H1 (cell line): ENCODE data around the gene ZNF483. TPM values are rescaled to one million over a fixed set of nuclear protein-coding genes. Genes with fewer than 3 reads are reported as not detected.

Experiments used
- CTCF ChIA-PET: fragments of 300-600 bp; sonication (Branson Sonifier 250); formaldehyde crosslinking; loops from one replicate; lab custom pipeline; 2021; ENCODE audit not compliant: partially characterized antibody; lab: Charles Lee
- POLR2A ChIA-PET: fragments of 300-600 bp; sonication (Branson Sonifier 250); formaldehyde crosslinking; loops from one replicate; lab custom pipeline; 2021; ENCODE audit warnings: inconsistent platforms; ENCODE audit not compliant: partially characterized antibody; lab: Charles Lee
- DNase-seq, 2 experiments: peaks; one replicate each; pipeline versions ENCODE4 v3.0.0 to v3.0.0-alpha.2; 2010 to 2022; ENCODE audit warnings: low spot score in 2 of 2, low read depth in 1 of 2, mixed read lengths in 1 of 2
- FAIRE-seq: peaks from 2 replicates; lab custom pipeline; 2011; peaks lifted over from hg19 to GRCh38; lab: Jason Lieb, UNC
- H2AFZ ChIP-seq: 2 replicates; pipeline ENCODE4 v1.8.1; 2012; ENCODE audit warnings: low read length, inconsistent platforms
- H2AK5ac ChIP-seq: 2 replicates; pipeline ENCODE4 v1.6.1; 2013; ENCODE audit warnings: low read depth, low read length
- H2BK120ac ChIP-seq: replicated peaks from 2 replicates; pipeline ENCODE3; 2013; ENCODE audit warnings: low read depth, low read length, inconsistent platforms
- H2BK12ac ChIP-seq: 2 replicates; pipeline ENCODE4 v1.6.1; 2013; ENCODE audit warnings: low read depth, low read length
- H2BK15ac ChIP-seq: 2 replicates; pipeline ENCODE4 v1.6.1; 2013; ENCODE audit warnings: low read length
- H2BK20ac ChIP-seq: 2 replicates; pipeline ENCODE4 v1.6.1; 2013; ENCODE audit warnings: low read length
- H2BK5ac ChIP-seq: 2 replicates; pipeline ENCODE4 v1.6.1; 2013; ENCODE audit warnings: low read depth, low read length
- H3K14ac ChIP-seq: 2 replicates; pipeline ENCODE4 v1.6.1; 2013; ENCODE audit warnings: inconsistent platforms; ENCODE audit not compliant: insufficient read length
- H3K18ac ChIP-seq: 2 replicates; pipeline ENCODE4 v1.6.1; 2013; ENCODE audit warnings: low read length; ENCODE audit errors: extremely low read depth
- H3K23ac ChIP-seq: 2 replicates; pipeline ENCODE4 v1.6.1; 2013; ENCODE audit warnings: inconsistent platforms; ENCODE audit not compliant: insufficient read length
- H3K23me2 ChIP-seq: 2 replicates; pipeline ENCODE4 v1.6.1; 2013; ENCODE audit warnings: low read depth, low read length
- H3K27ac ChIP-seq: 2 replicates; pipeline ENCODE4 v1.6.1; 2011; ENCODE audit warnings: low read depth, low read length, inconsistent platforms
- H3K27me3 ChIP-seq, 4 experiments: replicated peaks in 1 of 4; 1 replicate in 1 of 4; 2 replicates in 3 of 4; pipeline versions ENCODE4 v1.6.1 to v1.8.1; 2011 to 2013; ENCODE audit warnings: low read length in 3 of 4, mild to moderate bottlenecking in 3 of 4, inconsistent platforms in 2 of 4, mixed read lengths in 2 of 4, moderate library complexity in 1 of 4; ENCODE audit not compliant: control insufficient read depth in 3 of 4, insufficient read depth in 3 of 4; ENCODE audit errors: extremely low read depth in 1 of 4
- H3K36me3 ChIP-seq, 4 experiments: 2 replicates each; pipeline versions ENCODE4 v1.6.1 to v1.8.1; 2011 to 2013; ENCODE audit warnings: mild to moderate bottlenecking in 4 of 4, low read length in 3 of 4, moderate library complexity in 2 of 4, control low read depth in 1 of 4, inconsistent platforms in 1 of 4; ENCODE audit not compliant: insufficient read depth in 4 of 4, control insufficient read depth in 2 of 4
- H3K4ac ChIP-seq: replicated peaks from 2 replicates; pipeline ENCODE3; 2013; ENCODE audit warnings: low read length, low read depth, mixed read lengths, inconsistent platforms; ENCODE audit not compliant: insufficient read length
- H3K4me1 ChIP-seq, 4 experiments: replicated peaks in 1 of 4; 1 replicate in 1 of 4; 2 replicates in 3 of 4; pipeline versions ENCODE4 v1.6.1 to v1.8.1; 2011 to 2013; ENCODE audit warnings: low read length in 3 of 4, inconsistent platforms in 2 of 4, mixed read lengths in 1 of 4; ENCODE audit not compliant: insufficient read depth in 4 of 4, control insufficient read depth in 3 of 4
- H3K4me2 ChIP-seq, 2 experiments: 2 replicates each; pipeline versions ENCODE4 v1.6.1 to v1.8.1; 2011 to 2013; ENCODE audit warnings: low read depth in 2 of 2, low read length in 2 of 2, control low read depth in 1 of 2, inconsistent platforms in 1 of 2, mild to moderate bottlenecking in 1 of 2; ENCODE audit not compliant: insufficient read depth in 1 of 2
- H3K4me3 ChIP-seq, 4 experiments: fragments of 200-600, 300-600 bp in 1 of 4; sonication (generic), shearing (Covaris generic), sonication (Bioruptor Twin) in 1 of 4; 2 replicates each; pipeline versions ENCODE4 v1.5.1 to v1.8.1; 2011 to 2016; ENCODE audit warnings: low read length in 4 of 4, low read depth in 3 of 4, control low read depth in 2 of 4, inconsistent platforms in 2 of 4, mild to moderate bottlenecking in 2 of 4, mixed read lengths in 1 of 4, moderate library complexity in 1 of 4; ENCODE audit not compliant: insufficient read depth in 2 of 4; ENCODE audit errors: extremely low read depth in 1 of 4
- H3K56ac ChIP-seq: replicated peaks from 2 replicates; pipeline ENCODE3; 2013; ENCODE audit warnings: low read depth, mild to moderate bottlenecking, mixed read lengths, low read length, inconsistent platforms; ENCODE audit not compliant: insufficient read length
- H3K79me1 ChIP-seq: 2 replicates; pipeline ENCODE4 v1.6.1; 2013; ENCODE audit warnings: low read depth, low read length, control low read depth
- H3K79me2 ChIP-seq, 2 experiments: 2 replicates each; pipeline versions ENCODE4 v1.6.1 to v1.8.1; 2012 to 2013; ENCODE audit warnings: low read length in 2 of 2, mild to moderate bottlenecking in 2 of 2, inconsistent platforms in 1 of 2; ENCODE audit not compliant: insufficient read depth in 2 of 2, control insufficient read depth in 1 of 2
- H3K9ac ChIP-seq, 4 experiments: replicated peaks in 1 of 4; 1 replicate in 1 of 4; 2 replicates in 3 of 4; pipeline versions ENCODE4 v1.6.1 to v1.8.1; 2011 to 2013; ENCODE audit warnings: low read depth in 3 of 4, low read length in 3 of 4, control low read depth in 2 of 4, mild to moderate bottlenecking in 2 of 4, moderate library complexity in 2 of 4, inconsistent platforms in 1 of 4; ENCODE audit errors: extremely low read depth in 1 of 4
- H3K9me3 ChIP-seq, 2 experiments: 2 replicates each; pipeline versions ENCODE4 v1.6.1 to v1.8.1; 2012 to 2013; ENCODE audit warnings: mild to moderate bottlenecking in 2 of 2, moderate library complexity in 2 of 2, control low read depth in 1 of 2, inconsistent platforms in 1 of 2, low read depth in 1 of 2, low read length in 1 of 2, mixed read lengths in 1 of 2; ENCODE audit not compliant: insufficient read depth in 2 of 2
- H4K20me1 ChIP-seq, 2 experiments: replicated peaks in 1 of 2; 2 replicates each; pipeline versions ENCODE3 to v1.8.1; 2011 to 2013; ENCODE audit warnings: inconsistent platforms in 2 of 2, low read length in 2 of 2, mild to moderate bottlenecking in 1 of 2; ENCODE audit not compliant: insufficient read depth in 2 of 2, control insufficient read depth in 1 of 2
- H4K5ac ChIP-seq: 2 replicates; pipeline ENCODE4 v1.6.1; 2013; ENCODE audit warnings: low read length, low read depth, mixed read lengths, inconsistent platforms; ENCODE audit not compliant: insufficient read length
- H4K8ac ChIP-seq: 2 replicates; pipeline ENCODE4 v1.8.0; 2013; ENCODE audit warnings: mild to moderate bottlenecking, moderate library complexity, low read length, inconsistent platforms; ENCODE audit not compliant: insufficient read depth; ENCODE audit errors: extremely low read depth
- H4K91ac ChIP-seq: replicated peaks from 2 replicates; pipeline ENCODE3; 2013; ENCODE audit warnings: low read length, mixed read lengths, inconsistent platforms; ENCODE audit not compliant: insufficient read length
- CBX5 ChIP-seq: fragments of 300-800, 300-1000 bp; sonication (generic); IDR thresholded peaks from 2 replicates; pipeline ENCODE4 v1.7.1; 2016; ENCODE audit warnings: antibody characterized with exemption, low read length, low read depth
- CEBPB ChIP-seq: IDR thresholded peaks from 2 replicates; pipeline ENCODE4 v1.6.1; 2012; ENCODE audit warnings: low read depth, low read length
- CREB1 ChIP-seq: IDR thresholded peaks from 2 replicates; pipeline ENCODE4 v1.6.1; 2012; ENCODE audit warnings: inconsistent platforms
- CTBP2 ChIP-seq: IDR thresholded peaks from 2 replicates; pipeline ENCODE4 v1.7.0; 2011; ENCODE audit warnings: borderline replicate concordance, mild to moderate bottlenecking, moderate library complexity, mixed read lengths, low read length; ENCODE audit not compliant: insufficient read depth, insufficient read length
- EGR1 ChIP-seq: IDR thresholded peaks from 2 replicates; pipeline ENCODE4 v1.6.1; 2011; ENCODE audit warnings: low read depth, low read length, borderline replicate concordance
- EP300 ChIP-seq, 2 experiments: IDR thresholded peaks; 1 replicate in 1 of 2; 2 replicates in 1 of 2; pipeline ENCODE4 v1.6.1; 2011 to 2012; ENCODE audit warnings: low read depth in 2 of 2, low read length in 2 of 2, mild to moderate bottlenecking in 2 of 2, borderline replicate concordance in 1 of 2, inconsistent platforms in 1 of 2, moderate library complexity in 1 of 2
- EZH2 ChIP-seq: fragments of 200-600 bp; sonication (generic); IDR thresholded peaks from 2 replicates; pipeline ENCODE4 v1.7.1; 2012; ENCODE audit warnings: low read depth, mild to moderate bottlenecking, moderate library complexity, low read length, inconsistent platforms; ENCODE audit not compliant: severe bottlenecking
- GABPA ChIP-seq: IDR thresholded peaks from 2 replicates; pipeline ENCODE4 v1.6.1; 2011; ENCODE audit warnings: mild to moderate bottlenecking, low read length, moderate library complexity, borderline replicate concordance; ENCODE audit not compliant: insufficient read depth
- GTF2F1 ChIP-seq: IDR thresholded peaks from 2 replicates; pipeline ENCODE4 v1.6.1; 2012; ENCODE audit warnings: low read depth, low read length, improper control_type of control experiment, borderline replicate concordance
- HDAC6 ChIP-seq: IDR thresholded peaks from one replicate; pipeline ENCODE4 v1.7.1; 2012; ENCODE audit warnings: low read depth, mild to moderate bottlenecking, inconsistent platforms, low read length, moderate library complexity
- MAFK ChIP-seq: IDR thresholded peaks from 2 replicates; pipeline ENCODE4 v1.6.1; 2012; ENCODE audit warnings: low read depth, mild to moderate bottlenecking, improper control_type of control experiment, low read length
- PHF8 ChIP-seq: fragments of 200-600 bp; sonication (generic); conservative IDR thresholded peaks from 2 replicates; pipeline ENCODE4 v1.7.1; 2012; ENCODE audit warnings: low read depth, mild to moderate bottlenecking, inconsistent platforms, low read length, moderate library complexity
- RXRA ChIP-seq: IDR thresholded peaks from 2 replicates; pipeline ENCODE4 v1.6.1; 2011; ENCODE audit warnings: low read depth, mild to moderate bottlenecking, low read length, moderate library complexity; ENCODE audit not compliant: insufficient read depth
- SP2 ChIP-seq: IDR thresholded peaks from 2 replicates; pipeline ENCODE4 v1.6.1; 2012; ENCODE audit warnings: mild to moderate bottlenecking, low read length, inconsistent platforms
- WGBS, 2 experiments: shearing (Covaris generic) in 1 of 2; methylation state at CpG; one replicate each; pipeline versions ENCODE4 v1.1.6 to v1.1.7; 2013 to 2015; ENCODE audit warnings: low lambda C conversion rate in 2 of 2, mixed read lengths in 2 of 2, inconsistent platforms in 1 of 2, low coverage in 1 of 2, missing lambda C conversion rate in 1 of 2; ENCODE audit not compliant: insufficient replicate concordance in 2 of 2, insufficient coverage in 1 of 2, insufficient read length in 1 of 2; ENCODE audit errors: extremely low coverage in 1 of 2, missing lambda C conversion rate in 1 of 2; 5-methylcytosine and 5-hydroxymethylcytosine counted together
- polyA plus RNA-seq, 7 experiments: library from polyadenylated mRNA; depleted of rRNA in 3 of 7; stranded (reverse) in 5 of 7; unstranded in 2 of 7; fragments of >200 nt in 5 of 7; fragments of 200-250 nt in 2 of 7; gene quantifications; 1 replicate in 5 of 7; 2 replicates in 1 of 7; 4 replicates in 1 of 7; pipeline versions ENCODE4 v1.2.1 to v1.2.3, GENCODE V29; 2011 to 2013; ENCODE audit warnings: missing spikeins in 2 of 7, mixed read lengths in 2 of 7
- total RNA-seq: library from RNA; stranded (reverse); fragmentation: NEBNext Ultra II Directional; extraction: Animal tissue kit (Norgen Biotek cat#: 25700); gene quantifications from 2 replicates; pipeline ENCODE4 v1.2.1, GENCODE V29; 2021

ZNF483 gene
- total and polyA plus RNA-seq, 2 of the 8 experiments (the other 6 are each of a cell fraction or from before 2014, with no cell fraction given): 4.8 to 83.8 TPM

GRCh38 chr9:111588846-111589245 is 63.9 kb downstream of the ZNF483 start:
- Histone ChIP-seq H3K4ac (no peak overlapping the region), H3K36me3 (peaks cover 0 to 17% (median 4%) of the 10 kb centered on the region in 4 experiments; a peak in 7 of 8 replicates), H4K5ac (no peak overlapping the region), H4K91ac (no peak overlapping the region), H2AK5ac (no peak overlapping the region), H2BK120ac (no peak overlapping the region), H3K9me3 (no peaks in the 10 kb centered on the region), H2AFZ (no peak overlapping the region), H3K23me2 (peaks cover 2% of the 10 kb centered on the region; the same call in 1 of the 2 replicates), H3K23ac (no peak overlapping the region), H3K4me1 (no peaks in the 10 kb centered on the region), H3K27ac (no peak overlapping the region), H2BK20ac (no peak overlapping the region), H3K56ac (no peak overlapping the region), H3K14ac (no peak overlapping the region), H3K27me3 (no peaks in the 10 kb centered on the region), H3K79me2 (no peaks in the 10 kb centered on the region), H2BK12ac (no peak overlapping the region), H3K9ac (no peak overlapping the region), H2BK15ac (no peak overlapping the region), H2BK5ac (no peak overlapping the region), H3K18ac (no peak overlapping the region), H4K8ac (no peak overlapping the region), H3K79me1 (no peaks in the 10 kb centered on the region), H4K20me1 (no peaks in the 10 kb centered on the region), H3K4me2 (no peak overlapping the region), H3K4me3 (no peak overlapping the region)
- WGBS, 2 experiments: 89% methylated on average over 5 of the region's 5 CpGs; no CpG with 5 or more reads in 1 of the 2 experiments
- CTCF ChIA-PET: interaction anchor here (1.2 kb wide), 1 partner anchor 19 kb away, joined by 3 read pairs; no protein-coding TSS in a partner anchor
- no peak for DNase-seq
- POLR2A ChIA-PET: interaction anchor here (1.1 to 1.2 kb wide), 2 partner anchors 8 to 33 kb away, joined by 3 to 5 read pairs; no protein-coding TSS in a partner anchor
- FAIRE-seq: no peak
- TF ChIP-seq MAFK (no peak), GABPA (no peak), SP2 (no peak), CTBP2 (no peak), RXRA (no peak), EGR1 (no peak), HDAC6 (no peak), PHF8 (no peak), GTF2F1 (no peak), CBX5 (no peak), CREB1 (no peak), EP300 (IDR thresholded peaks at IDR 0.05; ENCODE audit: borderline replicate concordance in 1 of 2, low read depth in 2 of 2, low read length in 2 of 2) (no peak), CEBPB (no peak), EZH2 (no peak)
